ENCODE data around the gene PDRG1.

Gene PDRG1

GRCh38 chr20:31951530-31952453 lies at the start of gene PDRG1:
TSS of gene PDRG1 (minus strand) at chr20:31952046. CDS start at chr20:31951961, 85 bp downstream.
- DNase-seq (ENCODE audit: low read depth), result peak; percentile 97

- no peak for DNase-seq (ENCODE audit: low read depth)
Observed at GRCh38 chr20:31998246-31998645, 46.4 kb upstream of the PDRG1 start.

DNA sequence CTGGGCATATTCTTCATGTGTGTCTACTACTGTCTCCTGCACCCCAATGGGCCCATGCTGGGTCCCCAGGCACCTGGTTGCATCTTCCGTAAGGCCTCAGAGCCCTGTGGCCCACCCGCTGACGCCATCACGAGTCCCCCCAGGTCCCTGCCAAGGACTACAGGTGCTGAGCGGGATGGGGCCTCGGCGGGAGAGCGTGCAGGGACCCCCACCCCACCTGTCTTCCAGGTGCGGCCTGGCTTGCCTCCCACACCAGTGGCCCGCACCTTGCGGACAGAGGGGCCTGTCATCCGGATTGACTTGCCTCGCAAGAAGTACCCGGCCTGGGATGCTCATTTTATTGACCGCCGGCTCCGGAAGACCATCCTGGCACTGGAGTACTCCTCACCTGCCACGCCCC lies 45.1 kb upstream of the PDRG1 start:
- DNase-seq (ENCODE audit: low read depth), result no peak

GRCh38 chr20:31992086-31992485 lies 40.2 kb upstream of the PDRG1 start:
- DNase-seq (ENCODE audit: low read depth), result no peak

GRCh38 chr20:31991339-31991705 lies 39.5 kb upstream of the PDRG1 start:
- no peak for DNase-seq (ENCODE audit: low read depth)

GRCh38 chr20:31990641-31991338 lies 38.9 kb upstream of the PDRG1 start:
- no peak for DNase-seq (ENCODE audit: low read depth)

GRCh38 chr20:31989030-31989645 lies 37.3 kb upstream of the PDRG1 start:
- DNase-seq (ENCODE audit: low read depth), result no peak

DNA sequence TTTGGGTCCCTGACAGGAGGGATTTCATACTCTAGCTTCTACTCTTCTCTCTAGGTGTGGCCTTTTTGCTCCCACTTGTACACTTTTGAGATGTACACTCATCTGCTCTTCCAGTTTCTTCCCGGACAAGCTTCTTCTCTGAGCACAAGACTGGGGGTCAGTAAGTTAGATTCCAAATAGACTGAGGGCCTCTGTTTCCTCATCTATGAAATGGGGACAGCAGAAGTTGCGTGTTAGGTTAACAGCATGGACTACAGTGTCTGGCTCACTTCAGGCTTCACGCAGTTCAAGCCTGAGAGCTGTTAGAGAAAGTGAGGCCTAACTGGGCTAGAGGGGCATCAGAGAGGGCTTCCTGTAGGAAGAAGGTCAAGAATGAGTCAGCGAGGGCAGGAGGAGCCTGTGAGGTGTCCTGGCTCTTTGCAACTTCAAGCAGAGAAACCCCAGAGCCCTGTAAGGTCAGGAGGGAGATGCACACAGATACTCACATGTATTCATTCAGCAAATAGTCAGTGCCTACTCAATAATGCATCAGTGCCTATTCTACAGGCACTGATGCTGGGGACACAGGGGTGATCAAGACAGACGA lies 36.7 kb upstream of the PDRG1 start:
- no peak for DNase-seq (ENCODE audit: low read depth)

DNA sequence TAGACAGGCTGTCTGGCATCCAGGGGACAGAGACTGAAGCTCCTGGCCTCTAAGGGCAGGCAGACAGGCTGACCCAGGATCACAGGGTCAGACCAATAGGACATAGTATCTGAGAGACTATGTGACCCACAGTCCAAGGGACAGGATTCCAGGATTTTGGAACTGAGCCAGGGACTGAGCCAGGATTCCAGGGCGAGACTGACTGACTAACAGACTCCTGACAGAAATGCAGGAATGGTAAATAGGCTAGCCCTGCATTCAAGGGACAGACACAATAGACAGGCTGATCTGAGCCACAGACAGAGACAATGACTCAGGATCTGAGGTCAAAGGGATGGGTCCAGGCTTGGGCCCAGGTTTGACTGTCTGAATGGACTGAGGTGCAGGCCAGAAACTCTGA lies 35.9 kb upstream of the PDRG1 start:
- no peak for DNase-seq (ENCODE audit: low read depth)

DNA sequence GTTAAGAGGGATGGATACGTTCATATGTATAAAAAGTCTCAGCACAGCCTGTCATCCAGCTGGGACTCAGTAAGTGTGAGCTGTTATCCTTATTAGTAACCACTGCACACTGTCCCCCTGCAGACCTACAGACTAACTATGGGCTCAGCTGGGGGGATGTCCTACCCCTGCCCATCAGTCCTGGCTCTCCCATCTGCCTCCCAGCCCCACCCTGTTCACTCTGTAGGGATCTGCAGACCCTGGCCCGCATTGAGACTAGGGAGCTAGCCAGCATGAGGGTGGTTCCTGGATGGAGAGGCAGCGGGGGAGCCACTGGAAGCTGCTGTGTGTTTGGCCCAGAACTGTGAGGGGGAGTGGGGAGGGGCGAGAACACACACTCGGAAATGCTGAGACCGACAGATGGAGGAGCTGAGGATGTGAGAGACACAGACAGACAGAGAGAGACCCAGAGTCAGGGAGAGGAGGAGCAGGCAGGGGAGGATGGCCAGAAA lies 33.2 kb upstream of the PDRG1 start:
- DNase-seq (ENCODE audit: low read depth), result no peak

DNA sequence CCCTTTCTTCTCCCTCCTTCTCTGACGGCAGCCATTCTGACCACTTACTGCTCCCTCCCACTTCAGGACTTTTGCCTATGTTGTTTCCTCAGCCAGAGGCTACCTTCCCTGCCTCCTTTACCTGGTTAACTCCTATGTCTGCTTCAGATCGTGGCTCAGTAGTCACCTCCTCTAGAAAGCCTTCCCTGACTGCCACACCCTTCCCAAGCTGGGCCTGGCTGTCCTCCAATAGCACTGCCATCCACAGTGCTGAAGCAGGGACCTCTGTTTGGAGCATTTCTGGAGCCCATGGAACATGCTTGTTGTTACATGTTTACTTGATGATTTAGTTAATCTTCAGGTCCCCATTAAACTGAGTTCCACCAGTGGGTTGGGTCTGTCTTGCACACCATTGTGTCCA lies 29.9 kb upstream of the PDRG1 start:
- no peak for DNase-seq (ENCODE audit: low read depth)

- no peak for DNase-seq (ENCODE audit: low read depth)
Observed at GRCh38 chr20:31979713-31980426, 28.0 kb upstream of the PDRG1 start.

DNA sequence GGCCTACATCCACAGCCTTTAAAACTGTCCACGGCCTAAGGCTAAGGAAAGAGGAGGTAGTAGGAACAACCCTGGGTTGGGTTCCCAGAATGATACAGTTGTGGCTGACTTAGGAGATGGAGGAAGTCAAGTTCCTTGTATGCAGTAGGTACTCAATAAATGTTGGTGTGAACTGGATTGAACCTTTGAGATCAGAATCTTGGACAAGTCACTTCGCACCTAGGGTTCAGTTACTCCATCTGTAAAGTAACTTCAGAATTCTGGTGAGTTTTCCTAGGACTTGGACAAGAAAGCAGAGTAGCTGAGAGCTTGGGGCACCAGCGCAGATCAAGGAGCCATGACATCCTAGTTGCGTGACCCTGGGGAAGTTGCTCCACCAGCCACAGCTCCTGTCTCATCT lies 25.2 kb upstream of the PDRG1 start:
- DNase-seq (ENCODE audit: low read depth), result no peak

GRCh38 chr20:31975874-31976273 lies 24.0 kb upstream of the PDRG1 start:
- no peak for DNase-seq (ENCODE audit: low read depth)

DNA sequence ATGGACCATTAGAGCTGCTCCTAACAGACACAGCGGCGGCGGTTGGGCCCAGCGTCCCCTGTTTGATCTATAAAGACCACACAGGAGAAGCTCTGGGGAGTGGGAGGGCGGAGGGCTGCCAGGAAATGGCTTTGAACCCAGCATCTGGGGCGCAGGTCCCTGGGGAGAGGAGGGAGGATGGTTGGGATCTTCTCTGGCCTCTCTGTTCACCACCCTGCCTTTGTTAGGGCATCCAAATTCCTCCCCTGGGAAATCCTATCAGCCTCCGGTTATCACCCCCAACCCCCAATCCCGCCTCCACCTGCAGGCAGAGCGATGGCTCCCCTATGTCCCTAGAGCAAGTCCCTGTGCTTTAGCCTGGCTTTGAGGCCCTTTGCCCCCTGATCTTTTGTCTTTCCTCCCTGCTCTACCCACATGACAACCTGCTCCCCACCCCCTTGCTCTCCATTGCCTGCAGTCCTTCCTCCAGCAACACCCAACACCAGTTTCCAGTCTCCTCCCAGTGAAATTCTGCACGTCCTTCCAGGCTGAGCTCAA lies 23.2 kb upstream of the PDRG1 start:
- no peak for DNase-seq (ENCODE audit: low read depth)

- DNase-seq (ENCODE audit: low read depth), result no peak
Observed at GRCh38 chr20:31974296-31974695, 22.4 kb upstream of the PDRG1 start.

- DNase-seq (ENCODE audit: low read depth), result no peak
Observed at GRCh38 chr20:31972471-31973021, 20.7 kb upstream of the PDRG1 start.

GRCh38 chr20:31969991-31970390 lies 18.1 kb upstream of the PDRG1 start:
- DNase-seq (ENCODE audit: low read depth), result no peak

DNA sequence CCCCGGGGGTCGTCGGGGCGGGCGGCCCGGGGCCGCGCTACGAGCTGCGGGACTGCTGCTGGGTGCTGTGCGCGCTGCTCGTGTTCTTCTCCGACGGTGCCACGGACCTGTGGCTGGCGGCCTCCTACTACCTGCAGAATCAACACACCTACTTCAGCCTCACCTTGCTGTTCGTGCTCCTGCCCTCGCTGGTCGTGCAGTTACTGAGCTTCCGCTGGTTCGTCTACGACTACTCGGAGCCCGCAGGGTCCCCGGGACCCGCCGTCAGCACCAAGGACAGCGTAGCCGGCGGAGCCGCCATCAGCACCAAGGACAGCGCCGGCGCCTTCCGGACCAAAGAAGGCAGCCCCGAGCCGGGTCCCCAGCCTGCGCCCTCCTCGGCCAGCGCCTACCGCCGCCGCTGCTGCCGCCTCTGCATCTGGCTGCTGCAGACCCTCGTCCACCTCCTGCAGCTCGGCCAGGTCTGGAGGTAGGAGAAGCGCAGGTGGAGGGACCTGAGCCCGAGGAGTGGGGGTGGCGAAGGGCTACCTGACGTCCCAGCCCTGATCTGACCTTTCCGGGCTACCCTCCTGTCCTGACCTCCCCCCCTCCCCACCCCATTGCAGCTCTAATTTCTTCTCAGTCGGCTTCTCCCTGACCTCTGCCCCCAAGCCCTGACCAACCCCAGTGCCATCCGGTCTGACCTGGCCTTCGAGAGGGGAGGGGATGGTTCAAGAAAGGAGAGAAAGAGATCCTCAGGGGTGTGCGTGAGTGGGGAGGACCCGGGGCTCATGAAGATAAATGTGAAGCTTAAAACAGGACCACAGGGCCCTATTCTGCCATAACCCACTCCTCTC lies 16.7 kb upstream of the PDRG1 start:
- peak; percentile 73 for DNase-seq (ENCODE audit: low read depth)

- DNase-seq (ENCODE audit: low read depth), result no peak
Observed at GRCh38 chr20:31967830-31968249, 16.0 kb upstream of the PDRG1 start, which contains the start of gene XKR7. TSS of gene XKR7 (plus strand) at chr20:31968151. CDS start at chr20:31968176, 25 bp downstream.

Measured in activated T-cell treated with anti-CD3 and anti-CD28 coated beads for 24 hours (primary cell).